GM08714 (cell line): ENCODE results near the gene ABL1.
"Not testable (repeated sequence)": the region's sequence is repeated elsewhere in the genome, so short reads cannot be mapped to it uniquely, and the experiment has no call there.

Source experiments
- H3K4me3 ChIP-seq: fragments of 200-500 bp; sonication (Bioruptor generic); 2 replicates; pipeline ENCODE4 v1.5.1; 2014; ENCODE audit warnings: mild to moderate bottlenecking, low read length, inconsistent platforms
- ZNF274 ChIP-seq: IDR thresholded peaks from 2 replicates; pipeline ENCODE4 v1.6.1; 2012; ENCODE audit warnings: mild to moderate bottlenecking, low read depth, low read length

The ABL1 gene

GRCh38 chr9:130834371-130835336, at the start of gene ABL1:
TSS of gene ABL1 (plus strand) at chr9:130835254. CDS start at chr9:130835447, 193 bp downstream.
- peak within 1 kb of the TSS; percentile 90 for H3K4me3 ChIP-seq
- no peak for TF ChIP-seq ZNF274

- TF ChIP-seq ZNF274 = no peak
- H3K4me3 ChIP-seq = no peak overlapping the region
These were observed 49.0 kb upstream of the ABL1 start for GRCh38 chr9:130785940-130786508.

- no peak for TF ChIP-seq ZNF274
- no peak overlapping the region for H3K4me3 ChIP-seq
These were observed 48.5 kb upstream of the ABL1 start for GRCh38 chr9:130786526-130786925.

- TF ChIP-seq ZNF274 = no peak
- no peak overlapping the region for H3K4me3 ChIP-seq
These were observed 45.0 kb upstream of the ABL1 start for GRCh38 chr9:130789747-130790672.

GRCh38 chr9:130791303-130791894, 43.7 kb upstream of the ABL1 start:
- TF ChIP-seq ZNF274 = no peak
- no peak overlapping the region for H3K4me3 ChIP-seq

GRCh38 chr9:130793589-130793988, 41.5 kb upstream of the ABL1 start:
- no peak overlapping the region for H3K4me3 ChIP-seq
- no peak for TF ChIP-seq ZNF274

- H3K4me3 ChIP-seq = not testable (repeated sequence)
These were observed 41.0 kb upstream of the ABL1 start for GRCh38 chr9:130794021-130794420.

- not testable (repeated sequence) for H3K4me3 ChIP-seq
These were observed 40.6 kb upstream of the ABL1 start for GRCh38 chr9:130794423-130794822.

- no peak overlapping the region for H3K4me3 ChIP-seq
- TF ChIP-seq ZNF274 = no peak
These were observed 40.0 kb upstream of the ABL1 start for GRCh38 chr9:130794923-130795495.

- H3K4me3 ChIP-seq = not testable (repeated sequence)
These were observed 31.9 kb upstream of the ABL1 start for GRCh38 chr9:130803116-130803515.

- H3K4me3 ChIP-seq = no peak overlapping the region
- TF ChIP-seq ZNF274 = no peak
These were observed 29.3 kb upstream of the ABL1 start for GRCh38 chr9:130805510-130806326.

GRCh38 chr9:130806327-130806716, 28.7 kb upstream of the ABL1 start:
- H3K4me3 ChIP-seq = no peak overlapping the region
- TF ChIP-seq ZNF274 = no peak

- no peak for TF ChIP-seq ZNF274
- H3K4me3 ChIP-seq = no peak overlapping the region
These were observed 24.4 kb upstream of the ABL1 start for GRCh38 chr9:130810609-130811136.
